Endothelial cell (in vitro differentiated cells): ENCODE data around the gene LSS. TPM values are rescaled to one million over a fixed set of nuclear protein-coding genes. Genes with fewer than 3 reads are reported as not detected.

Source experiments
- DNase-seq: peaks from one replicate; pipeline ENCODE4 v3.0.0; 2021; ENCODE audit warnings: low spot score
- H3K27ac Mint-ChIP-seq: one replicate; pipeline ENCODE4 v1.8.0; 2021; ENCODE audit warnings: mixed read lengths, inconsistent platforms; ENCODE audit not compliant: unreplicated experiment
- H3K27me3 Mint-ChIP-seq: one replicate; pipeline ENCODE4 v1.8.0; 2021; ENCODE audit warnings: mild to moderate bottlenecking, moderate library complexity, mixed read lengths, inconsistent platforms; ENCODE audit not compliant: unreplicated experiment
- H3K36me3 Mint-ChIP-seq: one replicate; pipeline ENCODE4 v1.8.0; 2021; ENCODE audit warnings: mild to moderate bottlenecking, low read depth, mixed read lengths, inconsistent platforms; ENCODE audit not compliant: unreplicated experiment
- H3K4me1 Mint-ChIP-seq: one replicate; pipeline ENCODE4 v1.8.0; 2021; ENCODE audit warnings: mild to moderate bottlenecking, mixed read lengths, inconsistent platforms; ENCODE audit not compliant: unreplicated experiment
- H3K4me3 Mint-ChIP-seq: one replicate; pipeline ENCODE4 v1.8.0; 2021; ENCODE audit warnings: mild to moderate bottlenecking, mixed read lengths, inconsistent platforms; ENCODE audit not compliant: unreplicated experiment
- H3K9me3 Mint-ChIP-seq: one replicate; pipeline ENCODE4 v1.8.0; 2021; ENCODE audit warnings: mixed read lengths, inconsistent platforms; ENCODE audit not compliant: unreplicated experiment
- total RNA-seq: library from RNA; stranded (reverse); fragmentation: NEBNext Ultra II Directional; extraction: Animal tissue kit (Norgen Biotek cat#: 25700); gene quantifications from one replicate; pipeline ENCODE4 v1.2.1, GENCODE V29; 2021; ENCODE audit not compliant: unreplicated experiment
- TF ChIP-seq, protein P1 (sequence below): fragments of 200-600 bp; sonication (generic); IDR thresholded peaks from one replicate; pipeline ENCODE4 v1.5.0; 2021; ENCODE audit warnings: antibody characterized with exemption; ENCODE audit not compliant: unreplicated experiment

LSS gene
- total RNA-seq, 1 donor from 2014 or later: 157 TPM

DNA sequence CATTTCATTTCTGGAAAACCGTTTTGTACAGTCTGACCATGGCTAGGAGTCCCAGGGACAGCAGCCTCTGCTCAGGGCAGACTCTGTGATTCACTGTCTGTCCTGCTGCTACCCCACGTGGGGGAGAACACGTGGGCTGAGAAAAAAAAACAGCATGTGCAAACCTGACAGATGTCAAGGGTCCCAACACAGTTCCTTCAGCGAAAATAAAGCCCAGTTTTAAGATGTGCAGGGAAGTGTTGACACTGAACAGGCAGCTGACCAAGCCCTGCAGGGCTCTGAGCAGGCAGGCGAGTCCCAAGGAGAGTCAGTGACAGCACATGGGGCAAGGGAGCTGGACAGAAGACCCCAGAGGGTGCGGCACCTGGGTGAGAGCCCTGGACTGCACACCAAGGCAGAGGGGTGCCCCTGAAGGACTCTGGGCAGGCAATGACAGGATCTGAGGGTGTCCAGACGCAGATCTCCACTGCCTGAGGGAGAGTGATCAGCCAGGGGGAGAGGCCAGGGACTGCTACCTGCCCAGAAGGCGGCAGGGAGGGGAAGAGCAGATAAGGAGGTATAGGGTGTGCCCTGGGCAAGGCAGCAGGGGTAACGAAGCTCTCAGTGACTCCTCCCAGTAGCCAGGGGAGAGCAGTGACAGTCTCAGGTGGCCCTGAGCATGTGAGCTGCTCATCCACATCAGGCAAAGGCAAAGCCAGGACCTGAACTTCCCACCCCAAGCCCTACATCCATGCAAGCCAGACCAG, 39.2 kb downstream of the LSS start:
- TF ChIP-seq, protein P1, sequence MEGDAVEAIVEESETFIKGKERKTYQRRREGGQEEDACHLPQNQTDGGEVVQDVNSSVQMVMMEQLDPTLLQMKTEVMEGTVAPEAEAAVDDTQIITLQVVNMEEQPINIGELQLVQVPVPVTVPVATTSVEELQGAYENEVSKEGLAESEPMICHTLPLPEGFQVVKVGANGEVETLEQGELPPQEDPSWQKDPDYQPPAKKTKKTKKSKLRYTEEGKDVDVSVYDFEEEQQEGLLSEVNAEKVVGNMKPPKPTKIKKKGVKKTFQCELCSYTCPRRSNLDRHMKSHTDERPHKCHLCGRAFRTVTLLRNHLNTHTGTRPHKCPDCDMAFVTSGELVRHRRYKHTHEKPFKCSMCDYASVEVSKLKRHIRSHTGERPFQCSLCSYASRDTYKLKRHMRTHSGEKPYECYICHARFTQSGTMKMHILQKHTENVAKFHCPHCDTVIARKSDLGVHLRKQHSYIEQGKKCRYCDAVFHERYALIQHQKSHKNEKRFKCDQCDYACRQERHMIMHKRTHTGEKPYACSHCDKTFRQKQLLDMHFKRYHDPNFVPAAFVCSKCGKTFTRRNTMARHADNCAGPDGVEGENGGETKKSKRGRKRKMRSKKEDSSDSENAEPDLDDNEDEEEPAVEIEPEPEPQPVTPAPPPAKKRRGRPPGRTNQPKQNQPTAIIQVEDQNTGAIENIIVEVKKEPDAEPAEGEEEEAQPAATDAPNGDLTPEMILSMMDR: no peak
- Mint-ChIP-seq H3K27me3 (peaks cover 18% of the 10 kb centered on the region), H3K27ac (peak overlapping the region; percentile 94), H3K4me1 (peaks cover 27% of the 10 kb centered on the region), H3K4me3 (peak overlapping the region; percentile 60), H3K9me3 (no peaks in the 10 kb centered on the region), H3K36me3 (peaks cover 36% of the 10 kb centered on the region)
- no peak for DNase-seq

GRCh38 chr21:46188226-46189212, 40.1 kb downstream of the LSS start:
- Mint-ChIP-seq H3K9me3 (no peaks in the 10 kb centered on the region), H3K27me3 (peaks cover 15% of the 10 kb centered on the region), H3K36me3 (peaks cover 28% of the 10 kb centered on the region), H3K4me1 (peaks cover 27% of the 10 kb centered on the region), H3K27ac (peak overlapping the region; percentile 94), H3K4me3 (peak overlapping the region; percentile 60)
- TF ChIP-seq, protein P1: no peak
- DNase-seq: no peak

GRCh38 chr21:46187814-46188213, 40.8 kb downstream of the LSS start:
- H3K27ac Mint-ChIP-seq: peak overlapping the region; percentile 94
- no peak overlapping the region for H3K4me3 Mint-ChIP-seq
- no peak for DNase-seq
- TF ChIP-seq, protein P1: no peak
- H3K4me1 Mint-ChIP-seq: peaks cover 27% of the 10 kb centered on the region
- peaks cover 25% of the 10 kb centered on the region for H3K36me3 Mint-ChIP-seq
- H3K27me3 Mint-ChIP-seq: peaks cover 15% of the 10 kb centered on the region
- no peaks in the 10 kb centered on the region for H3K9me3 Mint-ChIP-seq

DNA sequence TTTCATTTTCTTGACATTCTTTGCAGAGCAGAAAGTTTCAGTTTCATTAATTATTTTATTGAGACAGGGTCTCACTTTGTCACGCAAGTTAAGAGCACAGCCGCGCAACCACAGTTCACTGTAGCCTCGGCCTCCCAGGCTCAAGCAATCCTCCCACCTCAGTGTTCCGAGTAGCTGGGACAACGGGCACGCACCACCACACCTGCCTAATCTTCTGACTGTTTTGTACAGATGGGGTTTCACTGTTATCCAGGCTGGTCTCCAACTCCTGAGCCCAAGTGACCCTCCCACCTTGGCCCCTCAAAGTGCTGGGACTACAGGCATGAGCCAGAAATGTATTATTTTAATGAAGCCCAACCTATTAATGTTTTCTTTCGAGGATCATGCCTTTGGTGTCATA, 41.3 kb downstream of the LSS start:
- no peaks in the 10 kb centered on the region for H3K9me3 Mint-ChIP-seq

More for the DNA sequence above, 41.3 kb downstream of the LSS start:
- Mint-ChIP-seq H3K27me3 (peaks cover 15% of the 10 kb centered on the region), H3K27ac (no peak overlapping the region), H3K4me1 (peaks cover 27% of the 10 kb centered on the region), H3K36me3 (peaks cover 22% of the 10 kb centered on the region), H3K4me3 (no peak overlapping the region)
- TF ChIP-seq, protein P1: no peak
- DNase-seq: no peak
